GM06990 (cell line): Measurements from ENCODE around the gene GFRA1.

Experiments
- DNase-seq: peaks from one replicate; pipeline ENCODE4 v3.0.0-alpha.2; 2011; ENCODE audit not compliant: insufficient read length; ENCODE audit errors: extremely low read depth
- H3K27me3 ChIP-seq: replicated peaks from 2 replicates; pipeline ENCODE4 v1.6.0; 2011; ENCODE audit warnings: low read length; ENCODE audit not compliant: control insufficient read depth, insufficient read depth
- H3K36me3 ChIP-seq: 2 replicates; pipeline ENCODE4 v1.5.1; 2011; ENCODE audit warnings: low read length; ENCODE audit not compliant: control insufficient read depth, insufficient read depth
- H3K4me3 ChIP-seq: replicated peaks from 2 replicates; pipeline ENCODE4 v1.5.1; 2011; ENCODE audit warnings: low read depth, mild to moderate bottlenecking, control low read depth, low read length
- TF ChIP-seq, protein P1 (sequence below): IDR thresholded peaks from 2 replicates; pipeline ENCODE4 v1.5.1; 2011; ENCODE audit warnings: low read length, control low read depth, mild to moderate bottlenecking, inconsistent platforms; ENCODE audit not compliant: insufficient read depth, poor library complexity, severe bottlenecking

GFRA1 gene

GRCh38 chr10:116027355-116027754 is 245.7 kb downstream of the GFRA1 start:
- Histone ChIP-seq H3K4me3 (no peak overlapping the region), H3K27me3 (no peaks in the 10 kb centered on the region), H3K36me3 (no peaks in the 10 kb centered on the region)
- TF ChIP-seq, protein P1, sequence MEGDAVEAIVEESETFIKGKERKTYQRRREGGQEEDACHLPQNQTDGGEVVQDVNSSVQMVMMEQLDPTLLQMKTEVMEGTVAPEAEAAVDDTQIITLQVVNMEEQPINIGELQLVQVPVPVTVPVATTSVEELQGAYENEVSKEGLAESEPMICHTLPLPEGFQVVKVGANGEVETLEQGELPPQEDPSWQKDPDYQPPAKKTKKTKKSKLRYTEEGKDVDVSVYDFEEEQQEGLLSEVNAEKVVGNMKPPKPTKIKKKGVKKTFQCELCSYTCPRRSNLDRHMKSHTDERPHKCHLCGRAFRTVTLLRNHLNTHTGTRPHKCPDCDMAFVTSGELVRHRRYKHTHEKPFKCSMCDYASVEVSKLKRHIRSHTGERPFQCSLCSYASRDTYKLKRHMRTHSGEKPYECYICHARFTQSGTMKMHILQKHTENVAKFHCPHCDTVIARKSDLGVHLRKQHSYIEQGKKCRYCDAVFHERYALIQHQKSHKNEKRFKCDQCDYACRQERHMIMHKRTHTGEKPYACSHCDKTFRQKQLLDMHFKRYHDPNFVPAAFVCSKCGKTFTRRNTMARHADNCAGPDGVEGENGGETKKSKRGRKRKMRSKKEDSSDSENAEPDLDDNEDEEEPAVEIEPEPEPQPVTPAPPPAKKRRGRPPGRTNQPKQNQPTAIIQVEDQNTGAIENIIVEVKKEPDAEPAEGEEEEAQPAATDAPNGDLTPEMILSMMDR = no peak
- DNase-seq = no peak

GRCh38 chr10:116026725-116027124 is 246.3 kb downstream of the GFRA1 start:
- Histone ChIP-seq H3K36me3 (no peaks in the 10 kb centered on the region), H3K4me3 (no peak overlapping the region), H3K27me3 (no peaks in the 10 kb centered on the region)
- TF ChIP-seq, protein P1 = no peak
- no peak for DNase-seq

- TF ChIP-seq, protein P1 = no peak
- no peak overlapping the region for H3K4me3 ChIP-seq
- no peaks in the 10 kb centered on the region for H3K27me3 ChIP-seq
- DNase-seq = no peak
- H3K36me3 ChIP-seq = no peaks in the 10 kb centered on the region
These were observed 246.7 kb downstream of the GFRA1 start for GRCh38 chr10:116026315-116026714.

GRCh38 chr10:116024271-116024878 is 248.6 kb downstream of the GFRA1 start:
- TF ChIP-seq, protein P1 = no peak
- no peaks in the 10 kb centered on the region for H3K36me3 ChIP-seq
- H3K27me3 ChIP-seq = no peaks in the 10 kb centered on the region
- DNase-seq = no peak
- H3K4me3 ChIP-seq = no peak overlapping the region

- no peak for DNase-seq
- no peaks in the 10 kb centered on the region for H3K27me3 ChIP-seq
- no peak overlapping the region for H3K4me3 ChIP-seq
- H3K36me3 ChIP-seq = no peaks in the 10 kb centered on the region
- TF ChIP-seq, protein P1 = no peak
These were observed 255.6 kb downstream of the GFRA1 start for GRCh38 chr10:116017405-116017804.
